Measurements from ENCODE around the gene PLB1.

Gene PLB1

DNA sequence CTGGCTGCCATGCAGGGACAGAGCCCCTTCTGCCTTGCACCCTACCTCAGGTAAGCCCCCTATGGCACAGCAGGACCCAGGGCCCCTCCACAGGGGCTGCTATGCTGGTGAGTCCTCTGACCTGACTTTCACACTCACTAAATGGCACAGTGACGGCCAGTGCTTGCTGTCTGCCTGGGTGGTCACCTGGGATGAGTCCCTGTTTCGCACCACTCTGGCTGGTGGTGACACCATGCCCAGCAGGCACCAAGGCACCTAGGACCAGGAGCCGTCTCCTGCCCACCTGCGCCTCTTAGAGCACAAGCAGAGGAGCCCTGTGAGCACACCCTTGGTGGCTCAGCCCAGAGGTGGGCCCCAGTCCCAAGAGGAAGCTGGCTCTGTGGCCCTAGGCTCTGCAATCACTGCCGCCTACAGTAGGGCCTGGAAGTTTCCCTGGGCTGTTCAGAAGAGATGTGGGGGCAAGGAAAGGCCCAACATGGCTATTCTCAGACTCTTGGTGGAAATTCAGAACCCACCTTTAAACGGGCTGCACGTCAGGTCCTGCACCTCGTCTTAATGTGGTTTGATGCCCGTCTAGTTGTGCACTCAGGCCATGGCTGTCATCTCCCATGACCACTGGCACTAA lies 96.0 kb downstream of the PLB1 start:
- DNase-seq (ENCODE audit: low read depth) = no peak
- no peak overlapping the region for H3K4me3 ChIP-seq (ENCODE audit: low read depth, low read length)
- TF ChIP-seq, protein P1, sequence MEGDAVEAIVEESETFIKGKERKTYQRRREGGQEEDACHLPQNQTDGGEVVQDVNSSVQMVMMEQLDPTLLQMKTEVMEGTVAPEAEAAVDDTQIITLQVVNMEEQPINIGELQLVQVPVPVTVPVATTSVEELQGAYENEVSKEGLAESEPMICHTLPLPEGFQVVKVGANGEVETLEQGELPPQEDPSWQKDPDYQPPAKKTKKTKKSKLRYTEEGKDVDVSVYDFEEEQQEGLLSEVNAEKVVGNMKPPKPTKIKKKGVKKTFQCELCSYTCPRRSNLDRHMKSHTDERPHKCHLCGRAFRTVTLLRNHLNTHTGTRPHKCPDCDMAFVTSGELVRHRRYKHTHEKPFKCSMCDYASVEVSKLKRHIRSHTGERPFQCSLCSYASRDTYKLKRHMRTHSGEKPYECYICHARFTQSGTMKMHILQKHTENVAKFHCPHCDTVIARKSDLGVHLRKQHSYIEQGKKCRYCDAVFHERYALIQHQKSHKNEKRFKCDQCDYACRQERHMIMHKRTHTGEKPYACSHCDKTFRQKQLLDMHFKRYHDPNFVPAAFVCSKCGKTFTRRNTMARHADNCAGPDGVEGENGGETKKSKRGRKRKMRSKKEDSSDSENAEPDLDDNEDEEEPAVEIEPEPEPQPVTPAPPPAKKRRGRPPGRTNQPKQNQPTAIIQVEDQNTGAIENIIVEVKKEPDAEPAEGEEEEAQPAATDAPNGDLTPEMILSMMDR (IDR thresholded peaks at IDR 0.05; ENCODE audit: low read depth, low read length, missing control alignments) = no peak

GRCh38 chr2:28592481-28592880 lies 96.6 kb downstream of the PLB1 start:
- TF ChIP-seq, protein P1 (IDR thresholded peaks at IDR 0.05; ENCODE audit: low read depth, low read length, missing control alignments) = no peak
- no peak overlapping the region for H3K4me3 ChIP-seq (ENCODE audit: low read depth, low read length)
- DNase-seq (ENCODE audit: low read depth) = no peak

DNA sequence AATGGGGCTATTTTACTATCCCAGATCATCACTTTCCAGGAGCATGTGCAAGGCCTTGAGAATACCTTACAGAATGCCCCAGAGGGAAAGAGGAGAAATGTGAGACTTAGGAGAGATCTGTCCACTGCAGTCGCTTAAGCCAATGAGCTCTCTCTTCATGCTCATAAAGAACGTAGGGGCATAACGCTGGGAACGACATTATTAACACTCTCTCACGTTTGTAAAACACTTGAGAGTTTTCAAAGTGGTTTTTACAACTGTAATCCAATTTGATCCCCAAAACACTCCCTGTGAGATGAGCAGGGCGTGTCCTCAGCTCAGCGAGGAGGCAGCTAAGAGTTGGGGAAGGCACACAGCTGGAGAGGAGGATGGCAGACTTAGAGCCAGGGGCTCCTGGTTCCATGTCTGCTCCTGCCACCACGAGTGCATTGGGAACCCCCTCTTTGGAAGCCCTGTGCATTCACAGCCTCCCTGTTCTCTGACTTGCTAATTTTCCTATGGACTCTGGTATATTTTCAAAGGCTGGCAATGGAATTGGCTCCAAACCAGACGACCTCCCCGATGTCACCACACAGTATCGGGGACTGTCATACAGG lies 97.4 kb downstream of the PLB1 start:
- no peak overlapping the region for H3K4me3 ChIP-seq (ENCODE audit: low read depth, low read length)
- no peak for DNase-seq (ENCODE audit: low read depth)
- TF ChIP-seq, protein P1 (IDR thresholded peaks at IDR 0.05; ENCODE audit: low read depth, low read length, missing control alignments) = no peak

GRCh38 chr2:28594000-28594331 lies 98.1 kb downstream of the PLB1 start:
- H3K4me3 ChIP-seq (ENCODE audit: low read depth, low read length) = no peak overlapping the region
- DNase-seq (ENCODE audit: low read depth) = no peak
- TF ChIP-seq, protein P1 (IDR thresholded peaks at IDR 0.05; ENCODE audit: low read depth, low read length, missing control alignments) = no peak

DNA sequence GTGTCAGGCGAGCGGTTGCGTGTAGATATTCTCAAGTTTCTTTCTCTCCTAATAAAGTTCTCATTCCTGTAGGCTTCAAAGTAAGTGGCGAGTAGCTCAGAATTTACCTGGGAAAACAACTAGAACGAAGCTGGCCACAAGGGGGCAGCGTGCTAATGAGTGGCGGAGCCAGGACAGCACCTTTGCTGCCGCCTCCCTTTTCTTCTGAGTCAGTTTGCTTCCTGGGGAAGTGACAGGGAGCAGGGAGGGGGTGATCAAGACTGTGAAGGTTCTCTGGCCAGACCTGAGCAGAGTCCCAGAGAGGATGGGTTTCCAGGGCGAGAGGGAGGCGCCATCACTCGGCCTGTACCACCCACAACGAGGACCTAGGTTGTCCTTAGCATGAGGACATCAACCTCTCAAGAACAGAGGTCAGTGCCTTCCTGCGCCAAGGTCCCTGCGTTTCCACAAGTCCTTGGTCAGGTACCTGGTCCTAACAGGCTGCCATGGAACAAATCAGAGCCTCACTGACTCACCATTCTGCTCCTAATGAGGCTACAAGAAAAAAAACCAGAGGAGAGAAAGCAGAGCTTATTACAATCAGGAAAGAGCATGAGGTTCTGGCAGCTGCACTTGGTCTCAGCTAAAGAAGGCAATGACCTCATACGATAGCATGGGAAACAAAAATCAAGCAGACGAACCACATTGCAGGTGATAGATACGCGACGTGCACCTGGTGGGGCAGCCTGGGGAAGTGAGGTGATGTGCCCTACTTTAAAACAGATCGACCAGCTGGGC lies 98.7 kb downstream of the PLB1 start:
- peak; percentile 52 for DNase-seq (ENCODE audit: low read depth)
- TF ChIP-seq, protein P1 (IDR thresholded peaks at IDR 0.05; ENCODE audit: low read depth, low read length, missing control alignments) = peak; percentile 77
- H3K4me3 ChIP-seq (ENCODE audit: low read depth, low read length) = no peak overlapping the region

GRCh38 chr2:28595323-28595722 lies 99.5 kb downstream of the PLB1 start:
- TF ChIP-seq, protein P1 (IDR thresholded peaks at IDR 0.05; ENCODE audit: low read depth, low read length, missing control alignments) = no peak
- H3K4me3 ChIP-seq (ENCODE audit: low read depth, low read length) = no peak overlapping the region
- no peak for DNase-seq (ENCODE audit: low read depth)
